GM18909 (cell line): Measurements from ENCODE around the gene CSNK1G2.

ENCODE experiments used
- ATAC-seq: cut with Tn5 transposase; IDR thresholded peaks from one replicate; pipeline ENCODE4 v1.9.1; 2021; ENCODE audit warnings: mild to moderate bottlenecking; ENCODE audit not compliant: unreplicated experiment, poor library complexity

The CSNK1G2 gene

GRCh38 chr19:1917926-1918325 lies 23.0 kb upstream of the CSNK1G2 start:
- ATAC-seq: no peak

- no peak for ATAC-seq
These were observed 22.0 kb upstream of the CSNK1G2 start for GRCh38 chr19:1918975-1919374.

- no peak for ATAC-seq
These were observed 20.3 kb upstream of the CSNK1G2 start for GRCh38 chr19:1920644-1921043.

DNA sequence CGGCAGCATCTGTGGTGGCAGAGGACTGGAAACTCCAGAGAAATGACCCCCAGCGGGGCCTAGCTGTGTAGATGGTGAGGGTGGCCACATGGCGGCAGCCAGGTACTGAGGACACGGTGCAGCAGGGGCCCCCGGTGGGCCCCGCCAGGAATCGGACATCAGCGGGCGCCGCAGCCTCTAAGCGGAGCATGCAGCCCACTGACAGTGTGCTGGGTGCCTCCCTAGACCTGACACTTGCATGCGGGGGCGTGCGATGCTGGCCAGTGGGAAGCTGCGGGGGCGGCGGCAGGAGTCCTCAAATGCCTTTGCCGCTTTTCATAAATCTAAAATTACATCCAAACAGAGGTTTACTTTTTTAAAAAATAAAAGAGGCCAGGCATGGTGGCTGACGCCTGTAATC lies 19.6 kb upstream of the CSNK1G2 start:
- no peak for ATAC-seq

- ATAC-seq: no peak
These were observed 19.1 kb upstream of the CSNK1G2 start for GRCh38 chr19:1921825-1922224.

DNA sequence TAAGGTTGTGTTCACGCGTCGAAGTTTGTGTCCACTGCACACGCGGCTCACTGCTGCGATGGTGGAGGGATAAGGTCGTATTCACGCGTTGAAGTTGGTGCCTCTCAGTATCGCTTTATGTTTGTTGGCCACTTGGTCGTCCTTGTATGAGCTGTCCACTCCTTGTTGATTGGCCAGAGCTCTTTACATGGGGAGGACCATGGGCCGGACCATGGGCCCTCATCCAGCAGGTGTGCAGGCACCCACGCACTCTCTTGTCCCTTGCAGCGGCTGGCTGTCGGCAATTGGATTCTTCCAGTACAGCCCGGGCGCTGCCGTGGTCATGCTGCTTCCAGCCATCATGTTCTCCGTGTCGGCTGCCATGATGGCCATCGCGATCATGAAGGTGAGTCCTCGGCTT lies 18.2 kb upstream of the CSNK1G2 start:
- no peak for ATAC-seq

DNA sequence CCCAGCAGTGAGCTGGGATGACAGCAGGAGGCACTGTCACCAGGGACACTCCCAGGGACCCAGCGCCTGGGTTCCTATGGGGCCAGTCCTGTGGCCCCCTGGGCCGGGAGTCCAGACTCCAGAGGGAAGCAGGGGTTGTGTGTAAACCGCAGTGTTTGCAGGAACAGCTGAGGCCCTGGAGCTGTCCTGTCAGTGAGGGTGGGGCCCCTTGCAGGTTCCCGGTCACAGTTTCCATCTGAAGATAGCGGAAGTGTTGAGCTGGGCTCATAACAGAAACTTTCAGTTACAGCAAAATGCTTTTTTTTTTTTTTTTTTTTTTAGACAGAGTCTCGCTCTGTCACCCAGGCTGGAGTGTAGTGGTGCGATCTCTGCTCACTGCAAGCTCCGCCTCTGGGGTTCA lies 17.7 kb upstream of the CSNK1G2 start:
- no peak for ATAC-seq

DNA sequence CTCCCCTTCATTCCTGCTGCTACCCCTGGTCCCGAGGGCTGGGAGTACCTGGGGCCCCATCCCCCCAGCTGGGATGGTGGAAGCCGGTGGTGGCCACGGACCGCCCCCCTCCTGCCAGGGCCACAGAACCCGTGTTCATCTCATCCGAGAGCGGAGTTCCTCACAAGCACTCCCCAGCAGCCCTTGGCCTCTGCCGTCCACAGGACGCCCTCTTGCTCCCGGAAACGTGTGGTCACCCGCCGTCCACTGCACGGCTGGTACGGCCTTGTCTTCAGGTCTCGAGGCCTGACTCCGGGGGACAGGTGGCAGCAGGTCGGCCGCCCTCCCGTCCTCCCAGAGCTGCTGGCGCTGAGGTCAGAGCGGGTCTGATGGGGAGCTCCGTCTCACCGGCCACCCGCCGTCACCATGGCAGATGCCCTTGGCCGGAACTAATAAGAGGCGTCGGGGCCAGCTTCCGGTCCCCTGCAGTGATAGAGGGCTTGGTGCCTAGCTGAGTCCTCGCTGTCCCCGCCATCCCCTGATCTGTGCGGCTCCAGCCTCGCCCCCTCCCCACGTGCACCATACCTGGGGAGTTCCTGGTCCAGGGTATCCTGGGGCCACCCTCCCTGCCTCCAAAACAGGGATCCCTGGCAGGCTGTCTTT lies 16.5 kb upstream of the CSNK1G2 start:
- no peak for ATAC-seq

GRCh38 chr19:1925544-1925943 lies 15.4 kb upstream of the CSNK1G2 start:
- no peak for ATAC-seq

DNA sequence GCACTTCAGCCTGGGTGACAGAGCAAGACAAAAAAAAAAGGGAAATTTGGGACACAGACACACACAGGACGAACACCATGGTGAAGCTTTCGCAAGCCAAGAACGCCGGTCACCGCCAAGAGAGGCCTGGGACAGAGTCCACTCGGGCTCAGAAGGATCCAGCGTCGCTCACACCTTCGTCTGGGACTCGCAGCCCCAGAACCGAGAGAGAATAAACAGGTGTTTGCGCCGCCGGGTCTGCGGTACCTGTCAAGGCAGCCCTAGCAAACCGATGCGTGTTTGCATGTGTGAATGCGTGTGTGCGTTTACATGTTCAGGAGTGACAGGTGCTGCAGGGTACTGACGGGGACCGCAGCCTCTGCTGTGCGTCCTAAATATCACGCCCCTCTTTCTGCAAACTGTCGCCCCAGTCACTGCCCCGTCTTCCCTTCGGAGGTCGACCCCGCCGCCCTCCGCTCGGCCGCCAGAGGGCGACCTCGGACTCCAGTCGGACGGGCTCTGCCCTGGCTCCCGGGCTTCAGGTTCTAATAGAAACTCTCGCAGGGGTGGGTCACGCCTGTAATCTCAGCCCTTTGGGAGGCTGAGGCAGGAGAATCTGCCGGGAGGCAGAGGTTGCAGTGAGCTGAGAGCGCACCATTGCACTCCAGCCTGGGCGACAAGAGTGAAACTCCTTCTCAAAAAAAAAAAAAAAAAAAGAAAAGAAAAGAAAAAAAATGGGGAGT lies 11.8 kb upstream of the CSNK1G2 start:
- ATAC-seq: no peak

GRCh38 chr19:1931445-1931844 lies 9.5 kb upstream of the CSNK1G2 start:
- ATAC-seq: no peak

DNA sequence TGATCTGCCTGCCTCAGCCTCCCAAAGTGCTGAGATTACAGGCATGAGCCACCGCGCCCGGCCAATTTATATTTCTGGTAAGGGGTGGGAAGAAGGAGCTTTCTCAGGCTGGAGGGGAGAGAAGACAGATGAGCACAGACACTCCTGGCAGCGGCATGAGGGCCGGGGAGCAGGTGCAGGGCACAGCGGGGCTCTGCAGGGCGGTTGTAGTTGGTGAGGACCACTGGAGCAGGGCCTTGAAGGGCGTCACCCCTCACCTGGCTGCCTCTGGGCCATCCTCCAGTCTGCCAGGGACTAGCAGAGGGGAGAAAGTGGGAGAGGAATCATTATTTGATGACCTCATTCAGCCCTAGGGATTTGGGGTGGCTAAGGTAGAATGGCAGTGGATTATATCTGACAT lies 8.6 kb upstream of the CSNK1G2 start:
- no peak for ATAC-seq

DNA sequence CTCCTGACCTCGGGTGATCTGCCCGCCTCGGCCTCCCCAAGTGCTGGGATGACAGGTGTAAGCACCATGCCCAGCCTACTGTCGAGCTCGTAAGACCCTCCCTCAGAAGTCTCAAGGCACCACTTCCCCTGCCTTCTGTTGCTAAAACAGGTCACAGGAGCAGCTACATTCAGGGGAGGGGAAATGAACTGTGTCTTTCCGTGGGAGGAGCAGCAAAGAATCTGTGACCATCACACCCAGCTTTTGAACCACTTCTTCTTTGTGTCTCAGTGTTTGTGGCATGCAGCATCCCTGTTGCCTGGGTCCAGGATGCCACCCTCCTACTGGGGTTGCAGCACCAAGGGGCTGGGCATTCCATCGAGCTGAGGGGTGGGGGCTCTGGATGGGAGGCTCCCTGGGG lies 7.7 kb upstream of the CSNK1G2 start:
- ATAC-seq: no peak

DNA sequence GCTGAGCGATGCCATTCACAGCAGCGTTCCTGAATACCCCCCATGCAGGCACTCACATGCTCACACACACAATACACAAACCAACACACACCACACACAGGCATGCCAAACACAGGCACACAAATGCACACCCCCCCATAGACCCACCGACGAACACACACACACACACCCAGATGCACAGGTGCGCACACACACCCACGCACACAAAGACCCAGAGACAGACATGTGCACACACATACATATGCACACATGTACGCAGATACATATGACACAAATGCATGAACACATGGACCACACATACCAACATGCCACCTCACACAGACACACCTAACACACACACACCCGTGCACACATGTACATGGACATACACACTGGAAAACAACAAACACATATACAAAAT lies 7.0 kb upstream of the CSNK1G2 start:
- no peak for ATAC-seq

GRCh38 chr19:1935484-1936208 lies 5.3 kb upstream of the CSNK1G2 start:
- ATAC-seq: no peak

- no peak for ATAC-seq
These were observed 4.5 kb upstream of the CSNK1G2 start for GRCh38 chr19:1936430-1936829.

GRCh38 chr19:1936916-1937610 lies 3.9 kb upstream of the CSNK1G2 start:
- no peak for ATAC-seq

DNA sequence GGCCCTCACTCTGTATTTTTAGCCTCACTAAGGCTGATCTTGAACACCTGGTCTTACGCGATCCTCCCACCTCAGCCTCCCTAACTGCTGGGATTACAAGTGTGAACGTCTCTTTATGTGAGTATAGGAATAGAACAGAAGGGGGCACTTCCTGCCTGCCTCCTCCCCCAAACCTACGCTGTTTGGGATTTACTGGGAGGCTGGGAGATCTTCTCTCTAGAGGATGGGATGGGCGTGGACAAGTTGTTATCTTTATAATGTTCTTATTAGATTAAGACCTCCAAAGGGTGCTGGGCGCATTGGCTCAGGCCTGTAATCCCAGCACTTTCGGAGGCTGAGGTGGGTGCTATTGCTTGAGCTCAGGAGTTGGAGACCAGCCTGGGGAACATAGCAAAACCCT lies 2.9 kb upstream of the CSNK1G2 start:
- no peak for ATAC-seq

DNA sequence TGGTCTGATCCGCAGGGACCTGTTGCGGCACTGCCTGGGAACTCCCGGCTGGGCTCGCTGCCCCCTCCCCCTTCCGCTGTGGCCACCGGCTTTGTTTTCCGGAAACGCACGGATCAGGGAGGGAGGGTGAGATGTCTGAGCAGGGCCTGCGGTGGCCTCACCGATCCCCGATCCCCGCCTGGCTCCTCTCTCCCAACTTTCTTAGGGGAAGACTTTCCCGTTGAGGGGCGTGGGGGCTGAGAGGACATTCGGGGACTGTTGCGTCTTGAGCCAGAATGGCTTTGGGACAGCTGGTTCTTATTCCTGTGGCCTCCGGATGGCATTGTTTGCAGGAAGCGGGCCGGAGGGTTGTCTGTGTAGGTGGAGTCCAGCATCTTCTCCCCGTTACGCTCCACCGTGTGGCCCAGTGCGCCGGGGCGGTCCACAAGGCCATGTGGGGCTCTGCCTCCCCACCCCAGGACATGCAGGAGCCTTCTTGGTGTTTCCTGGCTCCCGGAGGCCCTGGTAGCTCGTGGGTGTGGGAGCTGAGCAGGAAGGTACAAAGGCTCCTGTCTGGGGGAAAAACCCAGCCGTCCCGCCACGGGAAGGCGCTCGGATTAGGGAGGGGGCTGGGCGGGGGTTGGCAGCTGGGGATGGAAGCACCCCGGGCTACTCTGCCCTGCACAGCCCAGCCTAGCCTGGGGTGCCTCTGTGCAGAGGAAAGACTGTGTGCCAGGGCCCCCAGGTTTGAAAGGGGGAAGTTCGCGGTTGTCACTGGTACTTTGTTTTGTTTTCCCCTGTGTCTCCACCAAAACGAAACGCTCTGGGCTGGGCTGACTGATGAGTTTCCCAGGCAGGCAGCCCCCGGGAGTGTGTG lies 1.3 kb downstream of the CSNK1G2 start:
- no peak for ATAC-seq

DNA sequence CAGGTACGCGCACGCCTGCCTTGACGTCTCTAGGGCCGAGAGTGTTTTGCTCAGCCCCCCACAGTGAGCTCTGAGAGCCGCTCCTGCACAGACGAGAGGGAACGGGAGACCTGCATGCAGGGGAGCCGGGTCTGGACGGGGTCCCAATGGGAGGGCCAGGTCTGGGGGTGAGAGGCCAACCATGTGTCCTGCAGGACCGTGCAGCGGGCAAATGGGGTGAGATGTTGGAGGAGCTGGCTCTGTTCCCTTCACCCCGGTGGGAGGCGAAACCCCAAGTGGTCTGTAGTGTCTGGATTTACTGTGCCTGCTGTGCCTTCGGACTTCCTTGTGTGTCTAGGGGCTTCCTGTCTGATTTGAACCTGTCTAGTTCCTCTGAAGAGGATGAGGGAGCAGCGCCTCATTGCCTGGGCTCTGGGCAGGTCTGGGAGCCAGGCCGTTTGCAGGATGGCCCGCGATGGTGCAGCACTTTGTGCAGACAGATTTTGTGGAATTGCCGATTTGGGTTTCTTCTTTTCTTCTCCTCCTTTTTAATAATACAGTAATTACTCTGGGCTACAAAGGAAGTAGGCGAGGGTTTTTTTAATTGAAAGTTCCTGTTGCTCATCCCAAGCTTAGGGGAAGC lies 2.1 kb downstream of the CSNK1G2 start:
- ATAC-seq: no peak
